Transverse colon (tissue), 4 donors: ENCODE results near the gene MRPL20. TPM values are rescaled to one million over a fixed set of nuclear protein-coding genes. Genes with fewer than 3 reads are reported as not detected.

Source experiments
- DNase-seq: peaks from one replicate; pipeline ENCODE4 v3.0.0-alpha.2; 2019
- H3K27ac ChIP-seq, 4 donors: fragments of 200-600 bp; sonication (generic); 2 replicates each; pipeline ENCODE4 v1.5.1; 2016 to 2018; ENCODE audit warnings: inconsistent platforms in 4 of 4
- H3K27me3 ChIP-seq: fragments of 200-600 bp; sonication (generic); 2 replicates; pipeline ENCODE4 v1.5.1; 2017; ENCODE audit warnings: inconsistent platforms
- H3K36me3 ChIP-seq, 4 donors: fragments of 200-600 bp; sonication (generic); 2 replicates each; pipeline ENCODE4 v1.5.1; 2017 to 2019; ENCODE audit warnings: inconsistent platforms in 4 of 4
- H3K4me1 ChIP-seq, 4 donors: fragments of 200-600 bp; sonication (generic); 2 replicates each; pipeline ENCODE4 v1.5.1; 2017 to 2020; ENCODE audit warnings: inconsistent platforms in 4 of 4
- H3K4me3 ChIP-seq, 4 donors: fragments of 200-600 bp; sonication (generic); 1 replicate in 1 of 4; 2 replicates in 3 of 4; pipeline versions ENCODE4 v1.5.1 to v1.6.1; 2017 to 2019; ENCODE audit warnings: inconsistent platforms in 4 of 4
- H3K9me3 ChIP-seq, 2 donors: fragments of 200-600 bp; sonication (generic); 2 replicates each; pipeline ENCODE4 v1.5.1; 2017 to 2019; ENCODE audit warnings: inconsistent platforms in 2 of 2
- EP300 ChIP-seq: sonication (generic); formaldehyde crosslinking; IDR thresholded peaks from one replicate; pipeline ENCODE4 v1.6.1; 2017; ENCODE audit warnings: antibody characterized with exemption, low read depth
- POLR2A ChIP-seq: fragments of 450-650 bp; IDR thresholded peaks from one replicate; pipeline ENCODE4 v1.6.1; 2016; ENCODE audit warnings: antibody characterized with exemption, mild to moderate bottlenecking, moderate library complexity
- POLR2AphosphoS5 ChIP-seq, 3 donors: sonication (generic); formaldehyde crosslinking; IDR thresholded peaks; one replicate each; pipeline ENCODE4 v1.6.1; 2016; ENCODE audit warnings: antibody characterized with exemption in 3 of 3
- WGBS, 2 donors: methylation state at CpG; one replicate each; pipeline ENCODE4 v1.1.5; 2018; ENCODE audit warnings: low coverage in 1 of 2; 5-methylcytosine and 5-hydroxymethylcytosine counted together
- in situ Hi-C, 4 donors: fragments of 200-750 bp; cut with MboI; loops; one replicate each; pipeline versions ENCODE4 v1.15.0 to v1.15.1; 2017; ENCODE audit warnings: low sequenced_read_pairs in 3 of 4, low pct_ligation_motif_present in 1 of 4, low pct_unique_long_range_greater_than_20kb in 1 of 4
- intact Hi-C: fragments of 100-400 bp; cut with DNase I; formaldehyde crosslinking; loops from one replicate; pipeline ENCODE4 v1.15.1; 2023; ENCODE audit warnings: low total_unique reads
- total RNA-seq, 4 donors: library from RNA; depleted of rRNA; stranded (reverse); fragments of >200 nt; gene quantifications; one replicate each; pipeline ENCODE4 v1.1.0, GENCODE V29; 2016
- TF ChIP-seq, protein P1 (sequence below), 5 experiments: fragments of 200-600 bp in 3 of 5; fragments of 450-650 bp in 2 of 5; sonication (generic) in 3 of 5; IDR thresholded peaks; 1 replicate in 2 of 5; 2 replicates in 3 of 5; pipeline ENCODE4 v1.5.1; 2016 to 2017; ENCODE audit warnings: antibody characterized with exemption in 5 of 5, inconsistent platforms in 3 of 5, mild to moderate bottlenecking in 2 of 5, moderate library complexity in 1 of 5

MRPL20 gene
- total RNA-seq, 4 donors from 2014 or later = 40.0 to 183 (median 97.0) TPM

DNA sequence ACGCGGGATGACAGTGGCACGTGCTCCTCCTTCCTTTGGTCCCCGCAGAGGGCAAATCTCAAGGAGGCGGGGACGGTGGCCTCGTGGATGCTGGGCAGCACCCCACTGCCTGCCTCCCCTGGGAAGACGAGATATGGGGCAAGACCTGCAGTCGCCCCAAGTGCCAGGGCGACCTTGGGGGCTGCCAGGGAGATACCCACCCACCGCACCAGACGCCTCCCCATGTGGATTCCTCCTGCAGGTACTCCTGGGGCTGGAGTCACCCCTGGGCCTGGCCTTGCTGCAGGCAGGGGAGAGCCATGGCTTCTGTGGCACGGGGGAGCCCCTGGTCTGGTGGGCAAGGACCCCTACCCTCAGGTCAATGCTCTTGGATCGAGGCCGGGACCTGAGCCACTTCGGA, 26.2 kb downstream of the MRPL20 start:
- intact Hi-C loops (no loop called here), in situ Hi-C loops (no loop called here)
- Histone ChIP-seq H3K4me1 (peaks cover 2 to 4% (median 3%) of the 10 kb centered on the region in 4 donors), H3K9me3 (no peaks in the 10 kb centered on the region), H3K27me3 (no peaks in the 10 kb centered on the region), H3K4me3 (no peak overlapping the region), H3K27ac (no peak overlapping the region), H3K36me3 (peaks cover 0 to 5% (median 2%) of the 10 kb centered on the region in 4 donors)
- TF ChIP-seq, protein P1, sequence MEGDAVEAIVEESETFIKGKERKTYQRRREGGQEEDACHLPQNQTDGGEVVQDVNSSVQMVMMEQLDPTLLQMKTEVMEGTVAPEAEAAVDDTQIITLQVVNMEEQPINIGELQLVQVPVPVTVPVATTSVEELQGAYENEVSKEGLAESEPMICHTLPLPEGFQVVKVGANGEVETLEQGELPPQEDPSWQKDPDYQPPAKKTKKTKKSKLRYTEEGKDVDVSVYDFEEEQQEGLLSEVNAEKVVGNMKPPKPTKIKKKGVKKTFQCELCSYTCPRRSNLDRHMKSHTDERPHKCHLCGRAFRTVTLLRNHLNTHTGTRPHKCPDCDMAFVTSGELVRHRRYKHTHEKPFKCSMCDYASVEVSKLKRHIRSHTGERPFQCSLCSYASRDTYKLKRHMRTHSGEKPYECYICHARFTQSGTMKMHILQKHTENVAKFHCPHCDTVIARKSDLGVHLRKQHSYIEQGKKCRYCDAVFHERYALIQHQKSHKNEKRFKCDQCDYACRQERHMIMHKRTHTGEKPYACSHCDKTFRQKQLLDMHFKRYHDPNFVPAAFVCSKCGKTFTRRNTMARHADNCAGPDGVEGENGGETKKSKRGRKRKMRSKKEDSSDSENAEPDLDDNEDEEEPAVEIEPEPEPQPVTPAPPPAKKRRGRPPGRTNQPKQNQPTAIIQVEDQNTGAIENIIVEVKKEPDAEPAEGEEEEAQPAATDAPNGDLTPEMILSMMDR (IDR thresholded peaks at IDR 0.05) = no peak
- TF ChIP-seq POLR2A (no peak), POLR2AphosphoS5 (IDR thresholded peaks at IDR 0.05) (no peak), EP300 (no peak)
- DNase-seq = no peak
- WGBS, 2 donors = 92% methylated on average over 16 of the region's 16 CpGs; no CpG with 5 or more reads in 1 of the 2 donors

DNA sequence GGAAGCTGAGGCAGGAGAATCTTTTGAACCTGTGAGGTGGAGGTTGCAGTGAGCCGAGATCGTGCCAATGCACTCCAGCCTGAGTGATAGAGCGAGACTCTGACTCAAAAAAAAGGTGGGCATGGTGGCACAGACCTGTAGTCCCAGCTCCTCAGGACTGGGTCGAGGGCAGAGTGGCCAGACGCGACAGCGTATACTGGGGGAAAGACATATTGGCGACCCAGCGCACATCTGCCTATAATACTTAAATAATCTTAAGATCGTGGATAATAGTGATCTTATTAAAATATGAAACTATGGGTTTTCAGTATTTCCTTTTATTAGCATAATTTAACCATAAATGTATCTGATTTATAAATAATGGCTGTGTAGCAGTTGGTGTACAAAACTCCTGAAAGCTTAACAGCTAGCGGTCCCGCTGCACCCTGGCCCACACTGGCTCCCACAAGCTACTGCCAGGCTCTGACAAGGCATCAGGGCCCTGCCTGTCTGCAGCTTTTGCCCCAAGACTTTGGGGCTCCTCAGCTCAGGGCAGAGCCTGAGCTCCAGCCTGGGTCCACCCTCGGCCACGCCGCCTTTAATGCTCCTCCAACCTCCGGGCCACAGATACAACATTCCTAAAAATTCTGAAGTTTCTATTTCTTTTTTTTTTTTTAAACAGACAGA, 29.4 kb downstream of the MRPL20 start:
- no peak for TF ChIP-seq EP300
- TF ChIP-seq POLR2AphosphoS5 (IDR thresholded peaks at IDR 0.05) = no peak
- TF ChIP-seq, protein P1 (IDR thresholded peaks at IDR 0.05) = no peak
- no peak for TF ChIP-seq POLR2A
- intact Hi-C loops (loop anchor here (10.0 kb wide), 1 partner anchor 363 kb away; the partner anchor contains the start of gene ISG15), in situ Hi-C loops (no loop called here)
- H3K27ac ChIP-seq = no peak overlapping the region
- H3K9me3 ChIP-seq = no peaks in the 10 kb centered on the region
- H3K27me3 ChIP-seq = no peaks in the 10 kb centered on the region
- no peak for DNase-seq
- WGBS, 2 donors = 95 to 96% methylated on average over 10 to 16 of the region's 16 CpGs
- H3K4me1 ChIP-seq = peaks cover 16 to 22% (median 19%) of the 10 kb centered on the region in 4 donors
- no peaks in the 10 kb centered on the region for H3K36me3 ChIP-seq
- H3K4me3 ChIP-seq = no peak overlapping the region

DNA sequence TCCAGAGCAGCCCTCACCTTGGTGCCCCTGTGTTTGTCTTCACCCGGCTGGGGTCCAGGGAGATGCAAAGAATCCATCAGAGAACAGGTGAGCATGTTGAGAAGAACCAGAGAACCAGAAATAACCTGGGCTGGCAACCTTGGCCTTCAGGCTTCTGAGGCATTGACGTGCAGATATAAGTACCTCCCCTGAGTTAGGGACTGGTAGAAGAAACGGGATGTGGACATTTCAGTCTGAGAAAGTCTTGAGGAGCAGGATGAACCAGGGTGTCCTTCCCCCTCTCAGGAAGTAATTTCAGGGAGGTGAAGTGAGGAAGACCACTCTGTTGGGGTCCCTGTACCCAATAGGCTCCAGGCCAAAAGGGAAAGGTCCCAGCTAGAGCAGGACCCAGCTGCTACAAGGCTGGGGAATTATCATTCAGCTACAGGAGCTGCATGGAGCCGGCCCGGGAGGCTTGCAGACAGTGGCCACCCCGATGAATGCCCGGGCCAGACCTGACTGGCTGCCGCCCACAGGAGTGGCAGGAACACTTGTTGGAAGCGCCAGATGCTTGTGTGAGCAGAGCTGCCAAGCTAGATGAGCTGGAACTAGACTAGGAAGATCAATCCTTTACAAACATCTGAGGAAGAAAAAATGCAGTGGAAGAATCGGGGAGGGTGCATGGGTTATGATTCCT, 30.4 kb downstream of the MRPL20 start:
- in situ Hi-C loops = no loop called here
- Histone ChIP-seq H3K27me3 (no peaks in the 10 kb centered on the region), H3K4me3 (no peak overlapping the region), H3K36me3 (no peaks in the 10 kb centered on the region), H3K27ac (peak overlapping the region in 1 of 4 donors; percentile 99), H3K9me3 (no peaks in the 10 kb centered on the region), H3K4me1 (peaks cover 25 to 32% (median 26%) of the 10 kb centered on the region in 4 donors)
- no peak for DNase-seq
- TF ChIP-seq POLR2AphosphoS5 (IDR thresholded peaks at IDR 0.05) (no peak), EP300 (no peak), POLR2A (no peak)
- TF ChIP-seq, protein P1 (IDR thresholded peaks at IDR 0.05) = no peak
- intact Hi-C loops = loop anchor here (10.0 kb wide), 1 partner anchor 362 kb away; the partner anchor contains the start of gene ISG15
- WGBS, 2 donors = 92% methylated on average over 10 of the region's 10 CpGs; no CpG with 5 or more reads in 1 of the 2 donors

DNA sequence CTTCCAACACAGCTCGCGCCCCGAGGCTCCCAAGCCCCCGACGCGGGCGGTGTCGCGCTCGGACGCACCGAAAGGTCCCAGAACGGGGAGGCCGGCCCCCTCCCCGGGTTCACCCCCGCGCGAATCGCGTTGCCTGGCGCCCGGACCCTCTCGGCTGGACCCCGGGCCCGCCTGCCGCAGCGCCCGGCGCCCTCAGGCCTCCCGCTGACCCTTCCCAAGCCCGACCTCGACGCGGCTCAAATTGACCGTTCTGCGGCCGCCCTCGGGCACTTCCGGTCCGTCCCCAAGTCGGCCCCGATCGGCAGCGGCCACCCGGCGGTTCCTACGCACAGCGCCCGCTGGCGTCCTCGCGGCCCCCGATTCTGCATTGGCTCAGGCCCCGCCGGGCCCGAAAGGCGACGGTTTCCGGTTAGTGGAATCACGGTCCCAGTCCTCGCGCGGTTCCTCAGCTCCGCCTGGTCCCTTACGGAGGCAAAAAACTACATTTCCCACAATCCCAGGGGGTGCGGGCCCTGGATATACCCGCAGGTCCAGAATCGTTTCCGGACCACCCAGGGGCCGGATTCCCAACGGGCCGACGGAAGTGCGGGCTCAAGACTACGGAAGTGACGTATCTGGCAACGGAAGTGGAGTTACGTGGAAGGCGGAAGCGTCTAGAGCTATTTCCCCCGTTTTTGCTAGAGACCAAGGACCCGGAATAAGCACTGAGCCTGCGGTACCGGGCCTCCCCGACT, 32.0 kb downstream of the MRPL20 start, which contains the start of gene AURKAIP1:
AURKAIP1 (minus strand) TSS at position 279 of the 734 bp plus-strand sequence. CDS start 451 bp downstream, outside the sequence.
- TF ChIP-seq POLR2A = peak; percentile 62
- peak; percentile 72 to 85 (median 77) for TF ChIP-seq POLR2AphosphoS5 (IDR thresholded peaks at IDR 0.05)
- TF ChIP-seq EP300 = no peak
- TF ChIP-seq, protein P1 (IDR thresholded peaks at IDR 0.05) = peak in 4 of 5 experiments; percentile 12 to 53 (median 32)
- DNase-seq = peak; percentile 98
- 0% methylated on average over 15 of the region's 85 CpGs; no CpG with 5 or more reads in 1 of the 2 donors for WGBS, 2 donors
- intact Hi-C loops = loop anchor here (2.0 to 10.0 kb wide), 2 partner anchors 18 to 360 kb away; partner anchors contain the start of gene ISG15
- H3K4me1 ChIP-seq = peaks cover 26 to 34% (median 30%) of the 10 kb centered on the region in 4 donors
- H3K9me3 ChIP-seq = no peaks in the 10 kb centered on the region
- peak within 1 kb of the TSS; percentile 92 to 99 (median 96) for H3K27ac ChIP-seq
- peak within 1 kb of the TSS; percentile 90 to 99 (median 95) for H3K4me3 ChIP-seq
- H3K36me3 ChIP-seq = no peaks in the 10 kb centered on the region
- no peaks in the 10 kb centered on the region for H3K27me3 ChIP-seq
- in situ Hi-C loops = no loop called here
